HS-5 (cell line): ENCODE data around the gene CNIH4.
"Not testable (repeated sequence)": the region's sequence is repeated elsewhere in the genome, so short reads cannot be mapped to it uniquely, and the experiment has no call there.

ENCODE experiments used
- DNase-seq: peaks from one replicate; pipeline ENCODE4 v3.0.0-alpha.2; 2012; ENCODE audit warnings: low read depth

Gene CNIH4

DNA sequence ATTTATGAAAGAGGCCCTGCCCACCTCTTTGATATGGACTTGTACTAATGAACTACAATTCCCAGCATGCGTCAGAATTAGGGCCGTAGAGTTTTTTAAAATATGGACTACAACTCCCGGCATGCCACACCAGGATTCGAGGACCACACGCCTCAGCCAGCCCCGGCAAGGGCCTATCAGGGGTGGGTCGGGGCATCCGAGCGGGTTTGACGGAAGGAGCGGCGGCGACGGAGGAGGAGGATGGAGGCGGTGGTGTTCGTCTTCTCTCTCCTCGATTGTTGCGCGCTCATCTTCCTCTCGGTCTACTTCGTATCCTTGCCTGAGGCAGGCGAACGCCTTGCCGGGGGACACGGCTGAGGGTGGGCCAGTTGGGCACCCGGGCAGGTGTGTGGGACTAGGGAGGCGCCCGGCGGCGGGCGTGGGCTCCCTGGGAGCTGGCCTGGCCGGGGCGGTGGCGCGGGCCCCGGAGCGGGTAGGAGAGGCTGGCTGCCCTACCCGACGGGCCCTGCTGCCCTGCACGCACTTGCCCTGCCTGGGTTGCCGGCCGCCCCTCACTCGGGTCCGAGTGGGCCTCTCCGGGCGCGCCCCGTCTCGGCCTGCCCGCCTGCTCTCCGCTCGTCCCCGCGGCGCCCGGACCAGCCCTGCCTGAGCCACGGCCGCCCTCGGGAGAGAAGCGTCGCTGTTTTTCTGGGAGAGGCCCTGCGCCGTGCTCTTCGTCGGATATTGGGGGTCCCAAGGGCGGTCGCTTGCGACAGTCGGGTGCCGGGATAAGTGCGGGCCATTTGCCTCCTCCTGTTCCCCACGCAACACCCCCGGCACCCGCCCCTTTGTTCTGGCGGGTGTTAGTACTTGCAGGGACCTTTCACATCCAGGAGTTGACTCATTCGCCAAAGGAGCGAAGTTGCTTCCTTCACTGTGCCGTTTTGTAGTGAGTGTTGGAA is at the start of gene CNIH4:
Gene CNIH4, plus strand, starts transcription at position 195 of the 941 bp plus-strand sequence. Its CDS starts 46 bp downstream, at position 241.
- DNase-seq: peak; percentile 82

- no peak for DNase-seq
Measured at GRCh38 chr1:224308064-224308463, 48.6 kb upstream of the CNIH4 start.

DNA sequence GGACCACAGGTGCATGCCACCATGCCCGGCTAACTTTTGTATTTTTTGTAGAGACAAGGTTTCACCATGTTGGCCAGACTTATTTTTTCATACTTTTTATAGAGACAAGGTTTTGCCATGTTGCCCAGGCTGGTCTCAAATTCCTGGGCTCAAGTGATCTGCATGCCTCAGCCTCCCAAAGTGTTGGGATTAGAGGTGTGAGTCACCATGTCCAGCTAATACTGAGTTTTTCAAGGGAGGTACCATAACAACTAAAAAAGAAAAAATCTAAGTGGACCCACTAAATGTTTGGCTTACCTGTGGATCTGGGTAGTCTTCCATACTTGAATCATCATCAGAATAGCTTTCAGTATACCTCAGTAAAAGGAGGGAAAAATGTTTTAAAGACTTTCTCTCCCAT is 45.2 kb upstream of the CNIH4 start:
- DNase-seq: not testable (repeated sequence)

DNA sequence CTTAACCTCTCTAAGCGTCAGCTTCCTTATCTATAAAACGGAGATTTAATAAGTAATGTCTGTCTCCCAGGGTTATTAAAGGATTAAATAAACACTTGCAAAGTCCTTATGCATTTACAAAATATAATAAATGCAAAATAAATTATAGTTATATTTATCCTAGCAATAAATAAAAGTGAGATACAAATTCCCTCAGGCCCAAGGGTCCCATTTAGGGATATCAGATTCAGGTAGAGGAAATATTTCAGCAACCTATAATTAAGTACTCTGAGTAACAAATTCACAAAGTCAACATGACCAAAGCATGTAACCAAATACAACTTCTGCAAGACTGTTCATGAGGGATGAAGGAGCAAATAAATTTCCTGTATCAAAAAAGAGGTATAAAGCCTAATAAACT is 44.7 kb upstream of the CNIH4 start:
- no peak for DNase-seq

GRCh38 chr1:224317383-224318045 is 39.2 kb upstream of the CNIH4 start:
- no peak for DNase-seq

DNA sequence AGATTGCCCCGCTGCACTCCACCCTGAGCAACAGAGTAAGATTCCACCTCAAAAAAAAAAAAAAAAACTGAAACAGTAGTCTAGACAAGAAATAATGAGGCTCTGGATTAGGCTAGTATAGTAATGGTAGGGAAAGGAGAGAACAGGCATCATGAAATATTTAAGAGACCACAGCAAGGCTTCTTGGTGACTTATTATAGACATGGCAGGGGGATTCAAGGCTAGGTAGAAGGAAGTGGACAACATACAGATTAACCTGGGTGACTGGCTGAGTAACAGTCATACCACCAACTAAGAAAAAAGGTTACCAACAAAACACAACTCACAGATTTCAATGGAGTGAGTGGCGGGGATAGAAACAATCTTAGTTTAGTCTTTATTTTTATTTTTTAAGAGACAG is 35.0 kb upstream of the CNIH4 start:
- no peak for DNase-seq

GRCh38 chr1:224325959-224326358 is 30.7 kb upstream of the CNIH4 start:
- DNase-seq: no peak

GRCh38 chr1:224328644-224329043 is 28.0 kb upstream of the CNIH4 start:
- DNase-seq: no peak

- no peak for DNase-seq
Measured at GRCh38 chr1:224329484-224329841, 27.2 kb upstream of the CNIH4 start.

GRCh38 chr1:224329842-224330753 is 26.6 kb upstream of the CNIH4 start, which contains the start of gene NVL:
TSS of gene NVL (minus strand) at chr1:224330172. CDS start at chr1:224330127, 45 bp downstream.
- DNase-seq: peak; percentile 77

- DNase-seq: no peak
Measured at GRCh38 chr1:224331326-224331725, 25.4 kb upstream of the CNIH4 start.

- DNase-seq: no peak
Measured at GRCh38 chr1:224331824-224332223, 24.9 kb upstream of the CNIH4 start.

GRCh38 chr1:224333309-224333926 is 23.3 kb upstream of the CNIH4 start:
- DNase-seq: no peak

DNA sequence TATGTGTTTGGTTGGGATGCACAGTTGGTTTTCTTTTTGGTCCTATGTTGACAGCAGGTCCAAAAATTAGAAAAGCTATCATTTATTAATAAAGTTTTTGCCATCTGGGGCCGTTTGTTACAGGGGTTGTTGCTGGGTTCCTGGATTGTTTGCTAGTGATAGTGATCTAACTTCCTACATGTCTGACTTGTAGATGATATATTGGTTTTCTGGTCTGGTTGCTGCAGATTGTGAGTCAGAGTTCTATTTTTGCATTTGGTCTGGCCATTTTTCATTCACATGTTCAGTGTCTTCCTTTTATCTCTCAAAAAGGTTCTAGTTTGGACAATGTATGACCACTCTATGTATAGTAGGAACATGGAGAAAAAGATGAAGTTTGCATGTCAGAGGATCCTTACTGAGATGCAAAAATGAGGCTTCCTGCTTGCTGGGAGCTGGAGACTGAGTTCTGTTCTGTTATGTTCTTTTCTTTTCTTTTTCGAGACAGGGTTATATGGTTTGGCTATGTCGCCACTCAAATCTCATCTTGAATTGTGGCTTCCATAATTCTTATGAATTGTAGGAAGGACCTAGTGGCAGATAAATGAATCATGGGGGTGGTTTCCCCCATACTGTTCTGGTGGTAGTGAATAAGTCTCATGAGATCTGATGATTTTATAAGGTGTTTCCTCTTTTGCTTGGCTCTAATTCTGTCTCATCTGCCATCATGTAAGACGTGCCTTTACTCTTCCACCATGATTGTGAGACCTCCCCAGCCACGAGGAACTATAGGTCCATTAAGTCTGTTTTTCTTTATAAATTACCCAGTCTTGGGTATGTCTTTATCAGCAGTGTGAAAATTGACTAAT is 22.5 kb upstream of the CNIH4 start:
- no peak for DNase-seq

DNA sequence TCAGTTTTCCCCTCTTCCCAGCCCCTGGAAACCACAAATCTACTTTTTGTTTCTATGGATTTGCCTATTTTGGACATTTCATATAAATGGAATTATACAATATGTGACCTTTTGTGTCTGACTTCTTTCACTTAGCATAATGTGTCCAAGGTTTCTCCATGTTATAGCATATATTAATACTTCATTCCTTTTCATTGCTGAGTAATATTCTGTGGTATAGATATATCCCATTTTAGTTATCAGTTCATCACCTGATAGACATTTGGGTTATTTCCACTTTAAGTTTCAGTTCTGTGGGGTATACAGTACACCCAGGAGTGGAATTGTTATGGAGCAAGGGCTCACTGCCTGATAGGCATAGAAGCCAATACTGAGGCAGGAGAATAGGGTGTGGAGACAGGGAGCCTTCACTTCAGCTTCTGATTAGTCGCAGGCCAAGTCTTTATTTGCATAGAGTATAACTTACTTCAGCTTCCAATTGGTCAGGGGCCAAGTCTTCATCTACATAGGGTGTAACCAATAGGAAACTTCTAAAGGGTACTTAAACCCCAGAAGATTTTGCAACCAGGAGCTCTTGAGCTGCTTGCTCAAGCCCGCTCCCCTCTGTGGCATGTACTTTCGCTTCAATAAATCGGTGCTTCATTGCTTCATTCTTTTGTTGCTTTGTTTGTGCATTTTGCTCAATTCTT is 18.4 kb upstream of the CNIH4 start:
- DNase-seq: no peak

GRCh38 chr1:224339442-224340033 is 17.1 kb upstream of the CNIH4 start:
- no peak for DNase-seq

GRCh38 chr1:224340453-224341384 is 16.0 kb upstream of the CNIH4 start:
- not testable (repeated sequence) for DNase-seq

DNA sequence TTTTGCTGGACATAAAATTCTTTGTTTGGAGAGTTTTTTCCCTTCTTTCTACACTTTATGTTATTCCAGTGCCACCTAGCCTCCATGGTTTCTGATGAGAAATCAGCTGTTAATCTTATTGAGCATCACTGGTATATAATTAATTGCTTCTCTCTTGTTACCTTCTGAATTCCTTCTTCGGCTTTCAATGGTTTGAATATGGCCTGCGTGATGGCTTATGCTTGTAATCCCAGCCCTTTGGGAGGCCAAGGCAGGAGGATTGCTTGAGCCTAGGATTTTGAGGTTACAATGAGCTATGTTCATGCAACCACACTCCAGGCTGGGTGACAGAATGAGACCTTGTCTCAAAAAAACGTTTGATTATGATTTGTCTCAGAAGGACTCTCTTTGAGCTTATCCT is 13.0 kb upstream of the CNIH4 start:
- DNase-seq: no peak

- DNase-seq: no peak
Measured at GRCh38 chr1:224348137-224348536, 8.5 kb upstream of the CNIH4 start.
